HG03439 (cell line): Measurements from ENCODE around the gene KAZALD1.

Experiments used
- ATAC-seq: cut with Tn5 transposase; IDR thresholded peaks from one replicate; pipeline ENCODE4 v1.9.1; 2021; ENCODE audit warnings: mild to moderate bottlenecking, moderate library complexity; ENCODE audit not compliant: unreplicated experiment

Gene KAZALD1

GRCh38 chr10:101094121-101094879 lies 32.5 kb downstream of the KAZALD1 start:
- ATAC-seq, result no peak

- no peak for ATAC-seq
These were observed 33.2 kb downstream of the KAZALD1 start for GRCh38 chr10:101095004-101095403.

GRCh38 chr10:101095550-101096213 lies 33.9 kb downstream of the KAZALD1 start:
- no peak for ATAC-seq

- no peak for ATAC-seq
These were observed 34.6 kb downstream of the KAZALD1 start for GRCh38 chr10:101096378-101096777.

- ATAC-seq, result no peak
These were observed 36.1 kb downstream of the KAZALD1 start for GRCh38 chr10:101097881-101098280.

GRCh38 chr10:101099901-101100300 lies 38.1 kb downstream of the KAZALD1 start:
- ATAC-seq, result no peak

GRCh38 chr10:101101372-101101881 lies 39.6 kb downstream of the KAZALD1 start:
- no peak for ATAC-seq

GRCh38 chr10:101103430-101103829 lies 41.6 kb downstream of the KAZALD1 start:
- ATAC-seq, result no peak

- ATAC-seq, result no peak
These were observed 44.6 kb downstream of the KAZALD1 start for GRCh38 chr10:101106351-101106750.

GRCh38 chr10:101107771-101108170 lies 46.0 kb downstream of the KAZALD1 start:
- no peak for ATAC-seq

- no peak for ATAC-seq
These were observed 49.2 kb downstream of the KAZALD1 start for GRCh38 chr10:101110856-101111523.

- no peak for ATAC-seq
These were observed 49.8 kb downstream of the KAZALD1 start for GRCh38 chr10:101111547-101111946.

GRCh38 chr10:101112799-101113594 lies 51.2 kb downstream of the KAZALD1 start:
- ATAC-seq, result no peak

- no peak for ATAC-seq
These were observed 52.2 kb downstream of the KAZALD1 start for GRCh38 chr10:101113890-101114403.

- ATAC-seq, result no peak
These were observed 52.9 kb downstream of the KAZALD1 start for GRCh38 chr10:101114646-101115045.
